ENCODE measurements around the gene TBCK.

The TBCK gene

DNA sequence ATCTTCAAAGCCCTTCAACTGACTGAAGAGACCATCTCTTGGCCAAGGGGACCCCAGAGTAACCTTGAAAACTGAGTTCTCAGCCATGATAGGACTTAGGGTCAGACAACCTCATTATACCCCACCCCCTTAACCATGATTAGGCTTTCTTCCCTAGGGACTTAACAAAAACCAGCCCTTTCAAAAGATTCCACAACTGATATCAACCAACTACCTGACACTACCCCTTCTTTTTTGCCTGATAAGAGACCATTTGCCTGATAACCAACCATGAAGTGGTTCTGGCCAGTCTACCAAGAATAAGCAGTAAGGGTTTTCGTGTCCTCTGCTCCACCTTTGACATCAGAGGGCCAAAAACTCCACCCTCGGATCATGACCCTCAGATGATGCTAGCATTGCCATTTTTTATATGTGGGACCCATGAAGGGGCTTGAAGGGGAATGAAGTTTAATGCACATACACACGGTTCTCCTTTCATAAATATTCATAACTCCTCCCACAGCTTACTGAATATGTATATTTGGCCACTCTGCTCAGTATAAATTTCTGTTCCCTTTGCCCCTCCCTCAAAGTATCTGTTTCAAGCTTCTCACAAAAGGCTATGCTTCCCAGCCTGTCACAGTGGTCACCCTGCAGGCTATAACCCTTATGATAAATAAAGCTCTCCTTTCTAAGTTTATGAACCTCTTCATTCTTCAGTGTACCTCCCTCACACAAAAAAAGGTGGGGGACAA lies 12.3 kb downstream of the TBCK start:
- TF ChIP-seq, protein P1, sequence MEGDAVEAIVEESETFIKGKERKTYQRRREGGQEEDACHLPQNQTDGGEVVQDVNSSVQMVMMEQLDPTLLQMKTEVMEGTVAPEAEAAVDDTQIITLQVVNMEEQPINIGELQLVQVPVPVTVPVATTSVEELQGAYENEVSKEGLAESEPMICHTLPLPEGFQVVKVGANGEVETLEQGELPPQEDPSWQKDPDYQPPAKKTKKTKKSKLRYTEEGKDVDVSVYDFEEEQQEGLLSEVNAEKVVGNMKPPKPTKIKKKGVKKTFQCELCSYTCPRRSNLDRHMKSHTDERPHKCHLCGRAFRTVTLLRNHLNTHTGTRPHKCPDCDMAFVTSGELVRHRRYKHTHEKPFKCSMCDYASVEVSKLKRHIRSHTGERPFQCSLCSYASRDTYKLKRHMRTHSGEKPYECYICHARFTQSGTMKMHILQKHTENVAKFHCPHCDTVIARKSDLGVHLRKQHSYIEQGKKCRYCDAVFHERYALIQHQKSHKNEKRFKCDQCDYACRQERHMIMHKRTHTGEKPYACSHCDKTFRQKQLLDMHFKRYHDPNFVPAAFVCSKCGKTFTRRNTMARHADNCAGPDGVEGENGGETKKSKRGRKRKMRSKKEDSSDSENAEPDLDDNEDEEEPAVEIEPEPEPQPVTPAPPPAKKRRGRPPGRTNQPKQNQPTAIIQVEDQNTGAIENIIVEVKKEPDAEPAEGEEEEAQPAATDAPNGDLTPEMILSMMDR (IDR thresholded peaks at IDR 0.05; ENCODE audit: borderline replicate concordance, insufficient read depth, low read depth, low read length), result no peak

DNA sequence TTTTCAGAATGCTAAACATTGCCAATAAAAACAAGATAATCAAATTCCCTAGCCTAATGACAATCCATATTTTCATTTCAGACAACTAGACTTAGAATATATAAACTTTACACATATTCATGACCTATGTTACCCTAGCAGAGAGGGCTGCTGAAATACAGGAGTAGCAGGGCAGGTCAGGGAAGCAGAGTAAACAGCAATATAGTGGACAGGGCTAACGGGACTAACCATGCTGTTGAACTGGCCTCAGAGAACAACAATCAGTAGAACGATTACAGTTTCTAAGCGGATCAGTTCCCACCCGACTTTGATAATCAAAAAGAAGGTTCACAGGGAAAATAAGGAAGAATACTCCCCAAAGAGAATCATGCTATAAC lies 14.0 kb downstream of the TBCK start:
- TF ChIP-seq, protein P1 (IDR thresholded peaks at IDR 0.05; ENCODE audit: borderline replicate concordance, insufficient read depth, low read depth, low read length), result no peak

More for the DNA sequence above, 12.3 kb downstream of the TBCK start:
- no peak overlapping the region for H3K4me3 ChIP-seq (ENCODE audit: low read depth, low read length)

DNA sequence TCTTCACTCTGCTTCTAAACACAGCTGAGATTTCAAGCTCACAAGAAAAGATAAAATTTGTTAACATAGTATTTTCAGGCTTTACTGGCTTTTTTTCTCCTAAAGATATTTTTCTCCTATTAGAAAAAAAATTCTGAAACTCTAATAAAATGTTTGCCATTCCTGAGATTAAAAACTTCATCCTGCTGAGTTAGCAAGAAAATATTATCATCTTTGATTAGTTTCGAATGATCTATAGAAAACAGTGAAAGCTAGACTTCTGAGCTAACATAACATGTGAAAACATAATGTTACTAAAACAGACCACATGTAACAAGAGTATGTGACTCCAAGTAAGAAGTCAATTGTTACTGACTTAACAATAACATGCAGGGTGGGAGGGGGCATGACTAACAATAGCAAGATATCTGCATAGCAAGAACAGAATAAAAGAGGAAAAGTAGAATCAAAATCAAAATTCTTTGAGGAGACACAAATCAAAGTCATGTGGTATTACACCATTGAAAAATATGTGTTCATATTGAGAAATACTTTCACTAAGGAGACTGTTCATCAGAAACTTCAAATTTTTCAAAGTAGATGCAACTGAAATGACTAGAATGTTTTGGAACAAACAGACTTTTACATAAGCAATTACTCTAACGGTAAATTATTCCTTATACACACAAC lies 14.5 kb downstream of the TBCK start:
- H3K4me3 ChIP-seq (ENCODE audit: low read depth, low read length), result no peak overlapping the region
- TF ChIP-seq, protein P1 (IDR thresholded peaks at IDR 0.05; ENCODE audit: borderline replicate concordance, insufficient read depth, low read depth, low read length), result no peak

More for the DNA sequence above, 14.0 kb downstream of the TBCK start:
- no peak overlapping the region for H3K4me3 ChIP-seq (ENCODE audit: low read depth, low read length)

DNA sequence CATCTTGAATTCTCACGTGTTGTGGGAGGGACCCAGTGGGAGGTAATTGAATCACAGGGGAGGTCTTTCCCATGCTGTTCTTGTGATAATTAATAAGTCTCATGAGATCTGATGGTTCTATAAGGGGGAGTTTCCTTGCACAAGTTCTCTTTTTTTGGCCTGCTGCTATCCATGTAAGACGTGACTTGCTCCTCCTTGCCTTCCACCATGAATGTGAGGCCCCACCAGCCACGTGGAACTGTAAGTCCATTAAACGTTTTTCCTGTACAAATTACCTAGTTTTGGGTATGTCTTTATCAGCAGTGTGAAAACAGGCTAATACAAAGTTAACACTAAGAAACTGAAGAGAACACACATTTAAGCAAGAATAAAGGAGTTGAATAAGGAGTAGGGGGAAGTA lies 16.0 kb downstream of the TBCK start:
- H3K4me3 ChIP-seq (ENCODE audit: low read depth, low read length), result no peak overlapping the region
- TF ChIP-seq, protein P1 (IDR thresholded peaks at IDR 0.05; ENCODE audit: borderline replicate concordance, insufficient read depth, low read depth, low read length), result no peak

DNA sequence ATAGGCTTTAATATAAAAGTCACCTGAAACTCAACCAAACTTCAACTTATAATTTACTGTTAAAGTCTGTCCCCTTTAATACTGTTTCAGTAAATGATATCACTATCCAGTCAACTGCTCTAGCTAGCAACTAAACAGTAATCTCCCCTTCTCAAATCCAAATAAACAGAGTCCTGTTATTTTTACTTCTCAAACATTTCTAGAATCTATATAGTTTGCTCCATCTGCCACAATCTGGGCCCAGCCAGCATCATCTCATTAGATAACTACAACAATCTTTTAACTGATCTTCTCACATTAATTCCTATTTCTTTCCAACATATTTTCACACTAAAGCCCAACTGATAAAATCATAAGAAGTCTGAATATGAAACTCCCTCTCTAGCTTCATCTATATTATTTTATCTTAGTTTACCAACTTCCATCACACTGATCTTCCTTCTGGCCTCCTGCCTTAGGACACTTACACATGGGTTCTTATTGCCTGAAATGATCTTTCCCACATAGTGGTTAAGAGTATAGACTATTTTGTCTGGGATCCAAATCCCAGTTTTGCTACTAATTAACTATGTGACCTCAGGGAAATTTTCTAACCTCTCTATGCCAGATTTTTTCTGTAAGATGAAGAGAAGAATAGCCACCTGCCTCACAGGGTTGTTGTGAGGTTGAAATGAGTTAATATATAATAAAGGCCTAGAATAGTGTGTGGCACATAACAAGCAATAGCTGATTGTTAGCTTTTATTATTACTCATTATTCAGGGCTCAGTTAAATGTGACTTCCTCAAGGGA lies 18.6 kb downstream of the TBCK start:
- no peak overlapping the region for H3K4me3 ChIP-seq (ENCODE audit: low read depth, low read length)
- TF ChIP-seq, protein P1 (IDR thresholded peaks at IDR 0.05; ENCODE audit: borderline replicate concordance, insufficient read depth, low read depth, low read length), result no peak

DNA sequence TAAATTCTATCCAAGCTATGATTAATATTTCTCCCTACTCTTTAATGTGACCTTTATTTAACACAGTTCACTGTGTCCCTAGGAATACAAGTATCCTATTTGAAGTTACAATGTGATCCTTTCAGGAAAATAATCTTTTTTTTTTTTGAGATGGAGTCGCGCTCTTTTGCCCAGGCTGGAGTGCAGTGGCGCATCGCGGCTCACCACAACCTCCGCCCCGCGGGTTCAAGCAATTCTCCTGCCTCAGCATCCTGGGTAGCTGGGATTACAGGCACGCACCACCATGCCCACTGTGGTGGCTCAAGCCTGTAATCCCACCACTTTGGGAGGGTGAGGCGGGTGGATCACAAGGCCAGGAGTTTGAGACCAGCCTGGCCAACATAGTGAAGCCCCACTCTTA lies 21.9 kb downstream of the TBCK start:
- H3K4me3 ChIP-seq (ENCODE audit: low read depth, low read length), result no peak overlapping the region
- TF ChIP-seq, protein P1 (IDR thresholded peaks at IDR 0.05; ENCODE audit: borderline replicate concordance, insufficient read depth, low read depth, low read length), result no peak

Data from GM12875 (cell line).